Activated effector memory CD4-positive, alpha-beta T cell treated with Interleukin-2 at 50 U/mL for 16 hours (primary cell): ENCODE results near the gene TMPRSS11E.
"Not testable (repeated sequence)": the region's sequence is repeated elsewhere in the genome, so short reads cannot be mapped to it uniquely, and the experiment has no call there.

Source experiments
- DNase-seq: peaks from one replicate; pipeline ENCODE4 v3.0.0-alpha.2; 2020

Gene TMPRSS11E

DNA sequence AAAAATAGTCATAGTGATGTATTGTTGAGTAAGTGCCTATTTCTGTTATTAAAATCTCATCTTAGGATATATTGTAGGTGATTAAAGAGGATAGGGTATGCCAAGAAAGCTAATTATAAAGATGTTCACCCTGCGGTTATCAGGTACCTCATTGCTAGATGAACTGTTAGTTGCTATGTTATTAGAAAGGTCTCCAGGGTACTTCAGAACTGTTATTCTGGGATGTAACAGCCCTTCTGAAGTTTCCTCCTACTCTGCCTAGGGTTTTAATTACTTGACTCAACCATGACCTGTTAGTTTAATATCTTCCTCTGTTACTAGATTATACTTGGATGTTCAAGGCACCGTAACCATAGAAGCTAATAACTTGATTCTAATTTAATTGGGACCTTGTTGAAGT lies 15.4 kb downstream of the TMPRSS11E start:
- DNase-seq, result no peak

DNA sequence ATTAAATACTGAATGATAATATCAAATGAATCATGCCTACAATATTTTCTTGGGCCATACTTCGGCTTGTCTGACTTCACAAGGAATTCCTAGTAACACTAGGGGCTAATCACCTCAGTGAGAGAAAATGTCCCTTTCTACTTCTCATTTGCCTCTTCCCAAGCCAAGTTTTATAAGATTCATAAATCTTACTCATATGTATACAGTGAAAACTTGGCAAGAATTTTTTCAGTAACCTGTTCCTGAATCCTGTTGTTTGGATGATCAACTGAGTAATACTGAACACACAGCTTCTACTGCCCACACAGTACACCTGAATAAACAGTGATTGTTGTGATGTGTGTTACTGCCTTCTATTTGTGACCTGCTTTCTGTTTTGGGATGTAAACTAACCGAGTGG lies 16.5 kb downstream of the TMPRSS11E start:
- DNase-seq, result no peak

DNA sequence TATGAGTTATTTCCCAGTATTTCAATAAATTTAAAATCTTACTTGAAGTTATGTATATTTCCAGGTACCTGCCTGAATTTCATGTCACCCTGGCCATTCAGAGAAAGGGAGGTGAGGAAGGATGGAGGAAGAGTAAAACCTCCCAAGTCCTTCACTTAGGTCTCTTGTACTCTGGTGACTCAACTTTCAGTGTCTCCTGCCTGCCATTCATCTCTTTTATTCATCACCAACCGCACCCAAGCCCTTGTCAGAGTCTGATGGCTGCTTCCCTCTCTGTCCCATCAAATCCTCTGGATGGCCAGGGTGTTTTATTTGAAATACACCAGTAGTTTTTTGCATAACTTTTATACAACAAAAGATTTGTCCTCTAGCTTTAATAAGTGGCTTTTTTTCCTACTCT lies 17.8 kb downstream of the TMPRSS11E start:
- no peak for DNase-seq

DNA sequence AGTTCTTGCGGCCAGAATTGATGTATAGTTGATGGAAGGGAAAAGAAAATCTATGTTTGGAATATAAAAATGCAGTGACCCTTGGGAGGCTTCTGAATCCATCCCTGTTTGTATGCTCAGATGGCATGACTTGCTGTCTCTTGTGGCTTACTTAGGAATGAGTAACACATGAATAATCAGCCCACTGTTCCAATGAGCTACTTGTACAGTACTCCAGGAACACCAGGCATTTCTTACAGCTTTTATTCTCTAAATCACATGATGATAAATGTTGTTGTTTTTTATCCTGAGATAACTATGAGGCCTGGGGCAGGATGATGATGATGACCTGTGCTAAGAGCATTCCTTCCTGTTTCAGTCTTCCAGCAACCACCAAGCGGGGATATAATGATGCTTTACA lies 18.9 kb downstream of the TMPRSS11E start:
- DNase-seq, result no peak

DNA sequence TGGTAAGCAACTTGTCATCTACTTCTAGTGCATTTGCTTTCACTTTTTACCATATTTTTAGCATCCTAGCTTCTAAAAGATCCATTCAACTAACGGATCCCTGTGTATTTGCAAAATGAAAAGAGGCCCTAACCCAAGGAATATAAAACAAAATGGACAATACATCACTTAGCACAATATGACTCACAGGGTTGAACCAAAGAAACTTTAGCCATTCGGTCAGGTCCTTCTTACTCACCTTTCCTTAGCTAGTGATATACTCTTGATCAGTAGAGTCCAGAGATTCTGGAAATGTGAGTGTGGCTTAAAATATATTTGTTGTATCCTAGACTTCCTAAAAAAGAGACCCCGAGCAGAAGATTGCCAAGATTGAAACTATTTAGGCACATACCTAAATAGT lies 19.5 kb downstream of the TMPRSS11E start:
- no peak for DNase-seq

DNA sequence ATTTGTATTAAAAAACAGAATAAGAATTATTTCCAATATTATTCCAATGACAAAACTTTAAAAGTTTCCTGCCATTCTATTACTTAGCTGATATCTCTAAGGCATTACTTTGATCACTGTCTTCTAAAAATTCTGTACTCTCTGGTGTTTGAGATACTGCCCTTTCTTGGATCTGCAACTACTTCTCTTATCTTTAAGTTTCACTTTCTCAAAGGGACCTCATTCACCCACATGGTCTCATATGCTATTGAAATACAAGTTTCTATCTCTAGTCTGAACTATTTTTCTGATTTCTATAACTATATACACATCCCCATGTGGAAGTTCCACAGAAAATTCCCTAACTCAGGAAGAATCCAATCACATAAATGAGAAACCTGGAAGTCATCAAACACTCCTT lies 22.2 kb downstream of the TMPRSS11E start:
- DNase-seq, result no peak

DNA sequence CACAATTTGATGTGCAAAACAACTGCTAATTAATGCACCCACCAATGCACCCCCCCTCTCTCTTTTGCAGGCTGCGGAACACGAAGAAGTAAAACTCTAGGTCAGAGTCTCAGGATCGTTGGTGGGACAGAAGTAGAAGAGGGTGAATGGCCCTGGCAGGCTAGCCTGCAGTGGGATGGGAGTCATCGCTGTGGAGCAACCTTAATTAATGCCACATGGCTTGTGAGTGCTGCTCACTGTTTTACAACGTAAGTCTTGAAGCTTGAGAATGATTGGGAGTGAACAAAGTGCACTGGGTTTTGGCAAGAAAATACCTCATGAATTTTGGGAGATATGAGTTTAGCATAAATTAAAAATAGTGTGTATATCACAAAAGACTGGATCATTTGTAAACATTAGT lies 28.9 kb downstream of the TMPRSS11E start:
- DNase-seq, result no peak

DNA sequence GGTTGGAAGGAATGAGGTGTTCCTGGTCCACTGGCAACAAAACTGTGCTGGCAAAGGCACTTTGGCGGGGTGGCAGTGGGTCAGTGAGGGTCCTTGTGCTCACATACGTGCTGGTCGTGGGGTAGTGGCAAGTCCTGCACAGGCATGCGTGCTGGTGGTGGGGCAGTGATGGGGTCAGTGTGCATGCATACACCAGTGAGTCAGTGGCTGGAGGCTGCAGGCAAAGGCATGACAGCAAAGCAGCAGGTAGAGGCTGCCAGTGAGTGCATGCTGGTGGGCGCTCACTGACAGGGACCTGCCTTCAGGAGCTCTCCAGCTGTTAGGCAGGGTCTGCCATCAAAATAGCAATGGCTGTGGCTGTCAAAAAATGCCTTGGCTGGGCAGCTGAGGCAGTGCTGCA lies 42.1 kb downstream of the TMPRSS11E start:
- no peak for DNase-seq

DNA sequence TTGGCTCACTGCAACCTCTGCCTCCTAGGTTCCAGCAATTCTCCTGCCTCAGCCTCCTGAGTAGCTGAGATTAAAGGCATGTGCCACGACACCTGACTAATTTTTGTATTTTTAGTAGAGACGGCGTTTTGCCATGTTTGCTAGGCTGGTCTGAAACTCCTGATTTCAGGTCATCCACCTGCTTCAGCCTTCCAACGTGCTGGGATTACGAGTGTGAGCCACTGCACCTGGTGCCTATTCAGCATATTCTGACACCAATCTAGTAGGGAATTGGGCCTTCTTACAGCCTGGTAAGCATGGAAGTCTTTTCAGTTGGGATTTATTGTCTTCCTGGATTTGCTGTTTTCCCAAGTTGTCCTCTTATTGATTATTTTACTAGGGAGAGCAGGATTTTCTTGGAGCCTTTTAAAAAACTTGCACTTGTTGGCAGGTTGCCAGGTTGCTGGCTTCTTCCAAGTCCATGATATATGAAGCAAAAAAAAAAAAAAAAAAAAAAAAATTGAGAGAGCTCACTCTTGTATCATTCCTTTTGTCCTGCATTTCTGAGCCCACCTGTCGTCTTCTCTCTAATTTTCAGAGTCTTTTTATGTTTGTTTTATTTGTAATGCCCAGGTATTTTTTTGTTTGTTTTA lies 43.7 kb downstream of the TMPRSS11E start:
- DNase-seq, result no peak

DNA sequence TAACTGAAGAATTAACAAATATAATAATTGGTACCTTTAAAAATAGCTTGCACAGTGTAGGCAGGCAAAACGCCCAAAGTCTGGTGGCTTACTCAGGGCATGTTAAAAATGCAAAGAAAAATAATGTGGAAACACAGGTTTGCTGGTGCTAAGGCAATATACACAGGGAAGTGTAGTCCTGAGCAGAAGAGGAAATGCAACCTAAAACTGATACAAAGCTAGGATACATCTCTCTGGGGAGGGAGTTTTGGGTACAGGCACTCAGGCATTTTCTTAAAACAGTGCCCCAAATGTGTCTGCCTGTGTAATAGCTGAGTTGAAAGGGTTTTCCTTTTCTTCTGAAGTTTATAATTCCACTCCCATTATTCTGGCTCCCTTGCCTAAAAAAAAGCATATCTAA lies 47.4 kb downstream of the TMPRSS11E start:
- no peak for DNase-seq

DNA sequence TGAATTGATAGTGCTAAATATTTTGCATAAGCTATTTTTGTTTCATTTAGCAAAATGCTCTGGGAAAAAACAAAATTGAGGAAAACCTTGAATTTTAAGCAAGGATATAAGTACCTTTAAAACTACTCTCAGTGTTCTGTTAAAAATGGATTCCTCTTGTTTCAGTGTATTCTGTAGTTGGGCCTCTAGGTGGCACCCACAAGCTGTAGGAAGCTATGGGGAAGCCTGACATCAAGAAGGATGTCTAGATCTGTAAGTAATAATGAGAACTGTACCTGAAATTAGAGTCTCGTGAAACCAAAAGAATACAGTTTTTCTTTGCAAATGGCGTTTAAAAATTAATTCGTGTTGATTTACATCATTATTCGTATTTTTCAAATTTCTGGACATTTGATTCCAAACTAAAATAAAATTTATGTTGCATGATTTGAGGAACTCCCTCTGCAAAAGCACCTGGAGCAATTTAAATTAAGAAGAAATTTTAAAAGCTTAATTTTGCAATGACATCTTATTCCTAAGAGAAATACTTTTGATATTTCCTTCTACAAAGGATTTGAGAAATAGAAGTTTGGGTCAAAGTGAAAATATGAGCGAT lies 51.2 kb downstream of the TMPRSS11E start:
- DNase-seq, result peak; percentile 7

DNA sequence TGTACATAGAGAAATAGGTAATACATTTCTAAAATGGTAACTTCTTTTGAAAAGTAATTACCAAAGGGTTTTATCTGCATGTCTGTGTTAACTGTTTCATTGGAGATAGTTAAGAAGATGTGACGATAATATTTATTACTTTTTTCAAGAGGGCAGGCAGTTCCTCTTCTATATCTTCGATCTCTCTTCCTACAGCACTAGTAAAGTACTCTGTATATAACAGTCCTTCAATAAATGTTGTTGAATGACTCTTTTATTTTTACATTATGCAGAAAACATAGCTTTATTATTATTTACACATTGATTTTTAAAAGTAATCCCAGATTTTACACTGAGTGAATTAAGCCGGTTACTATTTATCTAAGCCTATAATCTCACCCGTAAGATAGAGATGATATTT lies 51.8 kb downstream of the TMPRSS11E start:
- no peak for DNase-seq

DNA sequence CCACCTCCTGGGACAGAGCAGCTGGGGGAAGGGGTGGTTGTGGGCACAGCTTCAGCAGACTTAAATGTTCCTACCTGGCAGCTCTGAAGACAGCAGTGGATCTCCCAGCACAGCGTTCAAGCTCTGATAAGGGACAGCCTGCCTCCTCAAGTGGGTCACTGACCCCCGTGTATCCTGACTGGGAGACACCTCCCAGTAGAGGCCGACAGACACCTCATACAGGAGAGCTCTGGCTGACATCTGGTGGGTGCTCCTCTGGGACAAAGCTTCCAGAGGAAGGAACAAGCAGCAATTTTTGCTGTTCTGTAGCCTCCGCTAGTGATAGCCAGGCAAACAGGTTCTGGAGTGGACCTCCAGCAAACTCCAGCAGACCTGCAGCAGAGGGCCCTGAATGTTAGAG lies 56.2 kb downstream of the TMPRSS11E start:
- not testable (repeated sequence) for DNase-seq

DNA sequence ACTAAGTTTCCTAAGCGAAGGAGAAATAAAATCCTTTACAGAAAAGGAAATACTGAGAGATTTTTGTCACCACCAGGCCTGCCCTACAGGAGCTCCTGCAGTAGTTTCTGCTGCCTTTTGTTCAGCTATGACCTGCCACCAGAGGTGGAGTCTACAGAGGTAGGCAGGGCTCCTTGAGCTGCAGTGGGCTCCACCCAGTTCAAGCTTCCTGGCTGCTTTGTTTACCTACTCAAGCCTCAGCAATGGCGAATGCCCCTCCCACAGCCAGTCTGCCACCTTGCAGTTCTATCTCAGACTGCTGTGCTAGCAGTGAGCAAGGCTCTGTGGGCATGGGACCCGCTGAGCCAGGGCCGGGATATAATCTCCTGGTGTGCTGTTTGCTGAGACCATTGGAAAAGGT lies 57.6 kb downstream of the TMPRSS11E start:
- DNase-seq, result peak; percentile 17

DNA sequence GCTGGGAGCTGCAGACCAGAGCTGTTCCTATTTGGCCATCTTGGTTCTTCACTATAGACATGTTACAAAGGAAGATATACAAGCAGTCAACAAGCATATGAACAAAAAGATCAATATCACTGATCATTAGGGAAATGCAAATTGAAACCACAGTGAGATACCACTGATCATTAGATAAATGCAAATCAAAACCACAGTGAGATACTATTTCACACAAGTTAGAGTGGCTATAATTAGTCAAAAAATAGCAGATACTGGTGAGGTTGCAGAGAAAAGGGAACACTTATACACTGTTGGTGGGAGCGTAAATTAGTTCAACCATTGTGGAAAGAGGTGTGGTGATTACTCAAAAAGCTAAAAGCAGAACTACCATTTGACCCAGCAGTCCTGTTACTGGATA lies 58.2 kb downstream of the TMPRSS11E start:
- DNase-seq, result not testable (repeated sequence)

DNA sequence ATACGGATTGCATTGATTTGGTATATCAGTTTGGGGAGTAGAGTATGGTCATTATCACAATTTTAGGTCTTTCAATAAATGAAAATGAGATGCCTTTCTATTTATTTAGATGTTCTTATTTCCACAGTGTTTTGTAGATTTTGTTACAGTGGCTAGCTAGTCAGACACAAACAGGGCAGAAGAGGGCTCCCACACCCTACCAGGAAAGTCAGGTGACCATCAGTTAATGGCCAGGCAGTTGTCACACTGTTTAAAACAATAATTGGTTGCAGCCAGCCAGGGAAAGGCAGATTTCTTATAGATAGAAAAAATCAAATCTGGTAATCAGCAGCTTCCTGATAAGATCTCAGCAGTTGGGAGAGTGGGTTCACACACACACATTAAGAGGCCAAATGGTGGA lies 71.6 kb downstream of the TMPRSS11E start:
- DNase-seq, result no peak

DNA sequence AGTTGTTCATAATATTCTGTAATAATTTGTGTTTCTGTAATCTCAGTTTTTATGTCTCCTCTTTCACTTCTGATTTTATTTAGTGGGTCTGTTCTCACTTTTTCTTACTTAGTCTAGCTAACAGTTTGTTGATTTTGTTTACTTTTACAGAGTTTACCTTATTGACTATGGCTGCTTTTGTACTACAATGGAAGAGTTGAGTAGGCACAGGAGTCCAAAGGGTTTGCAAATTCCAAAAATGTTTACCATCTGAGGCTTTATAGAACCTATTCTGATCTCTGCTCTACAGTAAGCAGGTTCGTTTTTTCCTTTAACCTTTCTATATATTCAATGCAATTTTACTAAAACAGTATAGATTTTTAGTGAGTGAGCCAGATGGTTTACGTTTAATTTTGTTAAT lies 73.7 kb downstream of the TMPRSS11E start:
- no peak for DNase-seq

DNA sequence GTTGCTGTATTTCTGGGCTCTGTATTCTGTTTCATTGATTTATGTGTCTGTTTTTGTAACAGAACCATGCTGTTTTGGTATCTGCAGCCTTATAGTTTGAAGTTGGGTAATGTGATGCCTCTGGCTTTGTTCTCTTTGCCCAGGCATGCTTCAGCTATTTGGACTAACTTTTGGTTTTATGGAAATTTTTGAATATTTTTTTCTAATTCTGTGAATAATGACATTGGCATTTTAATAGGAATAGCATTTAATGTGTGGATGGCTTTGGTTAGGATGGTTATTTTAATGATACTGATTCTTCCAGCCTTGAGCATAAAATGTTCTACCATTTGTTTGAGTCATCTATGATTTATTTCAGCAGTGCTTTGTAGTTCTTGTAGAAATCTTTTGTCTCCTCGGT lies 75.0 kb downstream of the TMPRSS11E start:
- not testable (repeated sequence) for DNase-seq

DNA sequence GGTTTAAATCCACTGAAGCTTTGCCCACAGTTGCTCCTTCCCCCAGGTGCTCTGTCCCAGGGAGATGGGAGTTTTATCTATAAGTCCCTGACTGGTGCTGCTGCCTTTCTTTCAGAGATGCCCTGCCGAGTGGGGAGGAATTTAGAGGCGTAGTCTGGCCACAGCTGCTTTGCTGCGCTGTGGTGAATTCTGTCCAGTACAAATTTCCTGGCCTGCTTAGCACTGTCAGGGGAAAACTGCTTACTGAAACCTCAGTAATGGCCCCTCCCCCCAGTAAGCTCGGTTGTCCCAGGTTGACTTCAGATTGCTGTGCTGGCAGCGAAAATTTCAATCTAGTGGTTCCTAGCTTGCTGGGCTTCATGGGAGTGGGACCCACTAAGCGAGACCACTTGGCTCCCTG lies 88.7 kb downstream of the TMPRSS11E start:
- no peak for DNase-seq

DNA sequence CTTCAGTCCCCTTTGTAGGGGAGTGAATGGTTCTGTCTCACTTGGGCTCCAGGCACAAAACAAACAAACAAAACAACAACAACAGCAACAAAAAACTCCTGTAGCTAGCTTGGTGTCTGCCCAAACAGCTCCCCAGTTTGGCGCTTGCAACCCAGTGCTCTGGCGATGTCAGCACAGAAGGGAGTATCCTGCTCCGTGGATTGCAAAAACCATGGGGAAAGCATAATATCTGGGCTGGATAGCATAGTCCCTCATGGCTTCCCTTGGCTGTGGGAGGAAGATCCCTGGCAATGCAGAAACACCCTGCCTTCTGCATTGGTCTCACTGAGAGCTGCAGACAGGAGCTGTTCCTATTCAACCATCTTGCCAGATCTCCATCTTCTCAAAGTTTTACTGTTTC lies 89.1 kb downstream of the TMPRSS11E start:
- DNase-seq, result no peak

DNA sequence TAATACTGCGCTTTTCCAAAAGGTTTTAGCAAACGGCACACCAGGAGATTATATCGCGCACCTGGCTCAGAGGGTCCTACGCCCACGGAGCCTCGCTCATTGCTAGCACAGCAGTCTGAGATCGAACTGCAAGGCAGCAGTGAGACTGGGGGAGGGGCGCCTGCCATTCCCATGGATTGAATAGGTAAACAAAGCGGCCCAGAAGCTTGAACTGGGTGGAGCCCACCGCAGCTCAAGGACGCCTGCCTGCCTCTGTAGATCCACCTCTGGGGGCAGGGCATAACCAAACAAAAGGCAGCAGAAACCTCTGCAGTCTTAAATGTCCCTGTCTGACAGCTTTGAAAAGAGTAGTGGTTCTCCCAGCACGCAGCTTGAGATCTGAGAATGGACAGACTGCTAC lies 95.5 kb downstream of the TMPRSS11E start:
- not testable (repeated sequence) for DNase-seq
